Measurements from ENCODE around the gene GPR42. TPM values are rescaled to one million over a fixed set of nuclear protein-coding genes. Genes with fewer than 3 reads are reported as not detected.

The GPR42 gene
- total RNA-seq, 1 experiment from 2014 or later: not detected

GRCh38 chr19:35363001-35363590 lies 7.8 kb upstream of the GPR42 start (continued):
- TF ChIP-seq, protein P1, sequence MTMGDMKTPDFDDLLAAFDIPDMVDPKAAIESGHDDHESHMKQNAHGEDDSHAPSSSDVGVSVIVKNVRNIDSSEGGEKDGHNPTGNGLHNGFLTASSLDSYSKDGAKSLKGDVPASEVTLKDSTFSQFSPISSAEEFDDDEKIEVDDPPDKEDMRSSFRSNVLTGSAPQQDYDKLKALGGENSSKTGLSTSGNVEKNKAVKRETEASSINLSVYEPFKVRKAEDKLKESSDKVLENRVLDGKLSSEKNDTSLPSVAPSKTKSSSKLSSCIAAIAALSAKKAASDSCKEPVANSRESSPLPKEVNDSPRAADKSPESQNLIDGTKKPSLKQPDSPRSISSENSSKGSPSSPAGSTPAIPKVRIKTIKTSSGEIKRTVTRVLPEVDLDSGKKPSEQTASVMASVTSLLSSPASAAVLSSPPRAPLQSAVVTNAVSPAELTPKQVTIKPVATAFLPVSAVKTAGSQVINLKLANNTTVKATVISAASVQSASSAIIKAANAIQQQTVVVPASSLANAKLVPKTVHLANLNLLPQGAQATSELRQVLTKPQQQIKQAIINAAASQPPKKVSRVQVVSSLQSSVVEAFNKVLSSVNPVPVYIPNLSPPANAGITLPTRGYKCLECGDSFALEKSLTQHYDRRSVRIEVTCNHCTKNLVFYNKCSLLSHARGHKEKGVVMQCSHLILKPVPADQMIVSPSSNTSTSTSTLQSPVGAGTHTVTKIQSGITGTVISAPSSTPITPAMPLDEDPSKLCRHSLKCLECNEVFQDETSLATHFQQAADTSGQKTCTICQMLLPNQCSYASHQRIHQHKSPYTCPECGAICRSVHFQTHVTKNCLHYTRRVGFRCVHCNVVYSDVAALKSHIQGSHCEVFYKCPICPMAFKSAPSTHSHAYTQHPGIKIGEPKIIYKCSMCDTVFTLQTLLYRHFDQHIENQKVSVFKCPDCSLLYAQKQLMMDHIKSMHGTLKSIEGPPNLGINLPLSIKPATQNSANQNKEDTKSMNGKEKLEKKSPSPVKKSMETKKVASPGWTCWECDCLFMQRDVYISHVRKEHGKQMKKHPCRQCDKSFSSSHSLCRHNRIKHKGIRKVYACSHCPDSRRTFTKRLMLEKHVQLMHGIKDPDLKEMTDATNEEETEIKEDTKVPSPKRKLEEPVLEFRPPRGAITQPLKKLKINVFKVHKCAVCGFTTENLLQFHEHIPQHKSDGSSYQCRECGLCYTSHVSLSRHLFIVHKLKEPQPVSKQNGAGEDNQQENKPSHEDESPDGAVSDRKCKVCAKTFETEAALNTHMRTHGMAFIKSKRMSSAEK (CRISPR knock-in tag; IDR thresholded peaks at IDR 0.05; ENCODE audit: borderline replicate concordance): no peak
- TF ChIP-seq TCF7 (CRISPR knock-in tag; IDR thresholded peaks at IDR 0.05; ENCODE audit: low read depth): no peak

DNA sequence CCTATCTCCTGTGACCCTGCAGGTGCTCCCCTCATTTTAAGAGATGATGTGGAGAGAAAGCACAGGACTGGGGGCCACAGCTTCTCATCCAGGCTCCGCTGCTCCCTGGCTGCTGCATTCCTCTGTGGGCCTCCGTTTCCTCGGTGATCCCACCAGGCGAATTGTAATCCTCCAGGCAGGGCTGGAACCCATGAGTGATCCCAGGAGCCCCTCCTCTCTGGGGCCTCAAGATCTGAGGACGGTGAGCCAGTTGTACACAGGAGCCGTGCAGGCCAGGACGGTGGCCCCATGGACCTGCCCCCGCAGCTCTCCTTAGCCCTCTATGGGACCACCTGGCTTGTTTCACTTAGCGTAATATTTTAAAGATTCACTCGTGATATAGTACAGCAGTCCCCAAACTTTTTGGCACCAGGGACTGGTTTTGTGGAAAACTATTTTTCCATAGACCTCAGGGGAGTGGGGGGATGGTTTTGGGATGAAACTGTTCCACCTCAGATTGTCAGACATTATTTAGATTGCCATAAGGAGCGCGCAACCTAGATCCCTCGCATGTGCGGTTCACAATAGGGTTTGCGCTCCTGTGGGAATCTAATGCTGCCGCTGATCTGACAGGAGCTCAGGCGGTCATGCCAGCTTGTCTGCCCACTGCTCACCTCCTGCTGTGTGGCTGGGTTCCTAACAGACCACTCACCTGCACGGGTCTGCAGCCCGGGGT lies 7.0 kb upstream of the GPR42 start:
- Mint-ChIP-seq H3K36me3 (no peaks in the 10 kb centered on the region), H3K27me3 (ENCODE audit: low read depth) (peaks cover 7% of the 10 kb centered on the region; the same call in 1 of the 2 replicates), H3K4me3 (no peak overlapping the region), H3K4me1 (no peaks in the 10 kb centered on the region), H3K9me3 (peaks cover 3% of the 10 kb centered on the region; the same call in 1 of the 2 replicates), H3K27ac (no peak overlapping the region)
- DNase-seq (ENCODE audit: low spot score): no peak
- CTCF ChIA-PET: interaction anchor here (1.7 to 3.8 kb wide), 2 partner anchors 11 to 131 kb away, joined by 5 to 15 read pairs; no protein-coding TSS in a partner anchor
- POLR2A ChIA-PET: no interaction called here
- TF ChIP-seq MLX (CRISPR knock-in tag; IDR thresholded peaks at IDR 0.05) (no peak), AR (CRISPR knock-in tag; IDR thresholded peaks at IDR 0.05) (no peak), RELA (CRISPR knock-in tag; IDR thresholded peaks at IDR 0.05; ENCODE audit: borderline replicate concordance) (no peak), HMGXB4 (CRISPR knock-in tag; IDR thresholded peaks at IDR 0.05) (no peak), ZNF671 (CRISPR knock-in tag; IDR thresholded peaks at IDR 0.05) (no peak), FOXP1 (CRISPR knock-in tag; IDR thresholded peaks at IDR 0.05; ENCODE audit: borderline replicate concordance) (no peak), EMX1 (CRISPR knock-in tag; IDR thresholded peaks at IDR 0.05) (no peak), MXD4 (CRISPR knock-in tag; IDR thresholded peaks at IDR 0.05; ENCODE audit: borderline replicate concordance) (no peak), CBFB (CRISPR knock-in tag; IDR thresholded peaks at IDR 0.05; ENCODE audit: low read depth) (no peak), ZNF121 (CRISPR knock-in tag; IDR thresholded peaks at IDR 0.05) (no peak), SOX15 (CRISPR knock-in tag; IDR thresholded peaks at IDR 0.05) (no peak), ZNF232 (CRISPR knock-in tag; IDR thresholded peaks at IDR 0.05) (no peak), TCF7 (CRISPR knock-in tag; IDR thresholded peaks at IDR 0.05; ENCODE audit: low read depth) (no peak), ZNF219 (CRISPR knock-in tag; IDR thresholded peaks at IDR 0.05; ENCODE audit: borderline replicate concordance) (no peak)
- TF ChIP-seq, protein P2, sequence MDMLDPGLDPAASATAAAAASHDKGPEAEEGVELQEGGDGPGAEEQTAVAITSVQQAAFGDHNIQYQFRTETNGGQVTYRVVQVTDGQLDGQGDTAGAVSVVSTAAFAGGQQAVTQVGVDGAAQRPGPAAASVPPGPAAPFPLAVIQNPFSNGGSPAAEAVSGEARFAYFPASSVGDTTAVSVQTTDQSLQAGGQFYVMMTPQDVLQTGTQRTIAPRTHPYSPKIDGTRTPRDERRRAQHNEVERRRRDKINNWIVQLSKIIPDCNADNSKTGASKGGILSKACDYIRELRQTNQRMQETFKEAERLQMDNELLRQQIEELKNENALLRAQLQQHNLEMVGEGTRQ (CRISPR knock-in tag; IDR thresholded peaks at IDR 0.05): no peak
- TF ChIP-seq, protein P3, sequence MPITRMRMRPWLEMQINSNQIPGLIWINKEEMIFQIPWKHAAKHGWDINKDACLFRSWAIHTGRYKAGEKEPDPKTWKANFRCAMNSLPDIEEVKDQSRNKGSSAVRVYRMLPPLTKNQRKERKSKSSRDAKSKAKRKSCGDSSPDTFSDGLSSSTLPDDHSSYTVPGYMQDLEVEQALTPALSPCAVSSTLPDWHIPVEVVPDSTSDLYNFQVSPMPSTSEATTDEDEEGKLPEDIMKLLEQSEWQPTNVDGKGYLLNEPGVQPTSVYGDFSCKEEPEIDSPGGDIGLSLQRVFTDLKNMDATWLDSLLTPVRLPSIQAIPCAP (CRISPR knock-in tag; IDR thresholded peaks at IDR 0.05): no peak
- TF ChIP-seq, protein P4, sequence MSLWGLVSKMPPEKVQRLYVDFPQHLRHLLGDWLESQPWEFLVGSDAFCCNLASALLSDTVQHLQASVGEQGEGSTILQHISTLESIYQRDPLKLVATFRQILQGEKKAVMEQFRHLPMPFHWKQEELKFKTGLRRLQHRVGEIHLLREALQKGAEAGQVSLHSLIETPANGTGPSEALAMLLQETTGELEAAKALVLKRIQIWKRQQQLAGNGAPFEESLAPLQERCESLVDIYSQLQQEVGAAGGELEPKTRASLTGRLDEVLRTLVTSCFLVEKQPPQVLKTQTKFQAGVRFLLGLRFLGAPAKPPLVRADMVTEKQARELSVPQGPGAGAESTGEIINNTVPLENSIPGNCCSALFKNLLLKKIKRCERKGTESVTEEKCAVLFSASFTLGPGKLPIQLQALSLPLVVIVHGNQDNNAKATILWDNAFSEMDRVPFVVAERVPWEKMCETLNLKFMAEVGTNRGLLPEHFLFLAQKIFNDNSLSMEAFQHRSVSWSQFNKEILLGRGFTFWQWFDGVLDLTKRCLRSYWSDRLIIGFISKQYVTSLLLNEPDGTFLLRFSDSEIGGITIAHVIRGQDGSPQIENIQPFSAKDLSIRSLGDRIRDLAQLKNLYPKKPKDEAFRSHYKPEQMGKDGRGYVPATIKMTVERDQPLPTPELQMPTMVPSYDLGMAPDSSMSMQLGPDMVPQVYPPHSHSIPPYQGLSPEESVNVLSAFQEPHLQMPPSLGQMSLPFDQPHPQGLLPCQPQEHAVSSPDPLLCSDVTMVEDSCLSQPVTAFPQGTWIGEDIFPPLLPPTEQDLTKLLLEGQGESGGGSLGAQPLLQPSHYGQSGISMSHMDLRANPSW (CRISPR knock-in tag; conservative IDR thresholded peaks at IDR 0.05; ENCODE audit: low read depth): no peak
- ATAC-seq: no peak

All from WTC11 (cell line).